B cell (primary cell): ENCODE results near the gene HBZ. TPM values are rescaled to one million over a fixed set of nuclear protein-coding genes. Genes with fewer than 3 reads are reported as not detected.

Experiments used
- ATAC-seq: fragments of 200-7000 bp; cut with Tn5 transposase; one replicate; pipeline ENCODE4 v1.10.0; 2021; ENCODE audit warnings: low read depth, mild to moderate bottlenecking, moderate number of reproducible peaks, moderate library complexity
- CTCF ChIA-PET: fragments of 350-600 bp; sonication (Branson Sonifier 250); formaldehyde crosslinking; loops from one replicate; lab custom pipeline; 2021; ENCODE audit warnings: antibody characterized with exemption, inconsistent platforms; lab: Charles Lee
- POLR2A ChIA-PET: fragments of 350-600 bp; sonication (Branson Sonifier 250); formaldehyde crosslinking; loops from one replicate; lab custom pipeline; 2021; ENCODE audit warnings: antibody characterized with exemption; lab: Charles Lee
- DNase-seq: peaks from one replicate; pipeline ENCODE4 v3.0.0; 2013
- H2AFZ ChIP-seq: 2 replicates; pipeline ENCODE4 v1.6.1; 2012; ENCODE audit warnings: mild to moderate bottlenecking, low read depth, low read length; ENCODE audit not compliant: insufficient read depth, poor library complexity, severe bottlenecking
- H3K27ac ChIP-seq, 2 donors: 1 replicate in 1 of 2; 2 replicates in 1 of 2; pipeline ENCODE4 v1.5.1; 2012 to 2013; ENCODE audit warnings: low read length in 2 of 2, mild to moderate bottlenecking in 2 of 2, moderate library complexity in 1 of 2
- H3K27me3 ChIP-seq, 4 experiments: fragments of 200-600 bp in 1 of 4; sonication (generic) in 1 of 4; replicated peaks in 1 of 4; 1 replicate in 2 of 4; 2 replicates in 2 of 4; pipeline versions ENCODE4 v1.6.1 to v1.7.0; 2013 to 2016; ENCODE audit warnings: low read length in 3 of 4, mild to moderate bottlenecking in 2 of 4, mixed read lengths in 1 of 4, moderate library complexity in 1 of 4; ENCODE audit not compliant: insufficient read depth in 4 of 4, control insufficient read depth in 3 of 4; ENCODE audit errors: control extremely low read depth in 1 of 4
- H3K36me3 ChIP-seq, 2 experiments: replicated peaks in 1 of 2; 1 replicate in 1 of 2; 2 replicates in 1 of 2; pipeline versions ENCODE4 v1.6.1 to v1.7.1; 2013; ENCODE audit warnings: low read length in 1 of 2; ENCODE audit not compliant: insufficient read depth in 2 of 2, control insufficient read depth in 1 of 2; ENCODE audit errors: control extremely low read depth in 1 of 2, extremely low read depth in 1 of 2
- H3K4me1 ChIP-seq, 2 donors: fragments of 200-600 bp in 1 of 2; sonication (generic) in 1 of 2; 1 replicate in 1 of 2; 2 replicates in 1 of 2; pipeline versions ENCODE4 v1.5.1 to v1.6.1; 2013 to 2017; ENCODE audit warnings: low read length in 2 of 2; ENCODE audit not compliant: control insufficient read depth in 2 of 2, insufficient read depth in 2 of 2
- H3K4me2 ChIP-seq: replicated peaks from 2 replicates; pipeline ENCODE3; 2012; ENCODE audit warnings: mild to moderate bottlenecking, low read depth, low read length; ENCODE audit not compliant: poor library complexity, severe bottlenecking
- H3K4me3 ChIP-seq, 5 experiments: fragments of 200-600 bp in 1 of 5; sonication (generic) in 1 of 5; 1 replicate in 3 of 5; 2 replicates in 2 of 5; pipeline versions ENCODE4 v1.5.1 to v1.7.0; 2011 to 2016; ENCODE audit warnings: low read length in 4 of 5, mild to moderate bottlenecking in 4 of 5, low read depth in 2 of 5, control low read depth in 1 of 5, moderate library complexity in 1 of 5; ENCODE audit not compliant: insufficient read depth in 1 of 5; ENCODE audit errors: control extremely low read depth in 1 of 5, extremely low read depth in 1 of 5
- H3K79me2 ChIP-seq: fragments of 200-600 bp; sonication (generic); one replicate; pipeline ENCODE4 v1.6.0; 2016; ENCODE audit warnings: low read length; ENCODE audit not compliant: control insufficient read depth, insufficient read depth
- H3K9ac ChIP-seq: fragments of 200-600 bp; sonication (generic); 2 replicates; pipeline ENCODE4 v1.6.1; 2017; ENCODE audit warnings: mild to moderate bottlenecking, low read length, moderate library complexity
- H3K9me3 ChIP-seq, 3 donors: one replicate each; pipeline versions ENCODE4 v1.6.1 to v1.7.1; 2013; ENCODE audit warnings: low read length in 2 of 3; ENCODE audit not compliant: control insufficient read depth in 2 of 3, insufficient read depth in 1 of 3; ENCODE audit errors: control extremely low read depth in 1 of 3
- H4K20me1 ChIP-seq: 2 replicates; pipeline ENCODE4 v1.6.0; 2012; ENCODE audit warnings: mild to moderate bottlenecking, low read length; ENCODE audit not compliant: insufficient read depth, control insufficient read depth, poor library complexity, severe bottlenecking
- H3K27ac Mint-ChIP-seq: one replicate; pipeline ENCODE4 v1.8.0; 2021; ENCODE audit warnings: mixed read lengths
- H3K27me3 Mint-ChIP-seq: one replicate; pipeline ENCODE4 v1.8.0; 2021; ENCODE audit warnings: mixed read lengths
- H3K4me1 Mint-ChIP-seq: one replicate; pipeline ENCODE4 v1.8.0; 2021; ENCODE audit warnings: mixed read lengths
- H3K4me3 Mint-ChIP-seq: one replicate; pipeline ENCODE4 v1.8.0; 2021; ENCODE audit warnings: mixed read lengths
- H3K9me3 Mint-ChIP-seq: one replicate; pipeline ENCODE4 v1.8.0; 2022; ENCODE audit warnings: mixed read lengths; ENCODE audit not compliant: insufficient read depth
- CTCF ChIP-seq: fragments of 200-600 bp; IDR thresholded peaks from one replicate; pipeline ENCODE4 v1.8.0; 2022; ENCODE audit warnings: antibody characterized with exemption, mild to moderate bottlenecking
- EZH2 ChIP-seq: IDR thresholded peaks from 2 replicates; pipeline ENCODE4 v1.6.1; 2012; ENCODE audit warnings: borderline replicate concordance, low read depth, mild to moderate bottlenecking, moderate library complexity, low read length; ENCODE audit not compliant: insufficient read depth, poor library complexity, severe bottlenecking
- WGBS: methylation state at CpG from one replicate; pipeline ENCODE4 v1.1.5; 2013; ENCODE audit warnings: missing lambda C conversion rate; ENCODE audit not compliant: insufficient coverage; 5-methylcytosine and 5-hydroxymethylcytosine counted together
- intact Hi-C: fragments of 100-400 bp; cut with micrococcal nuclease; formaldehyde crosslinking; loops from one replicate; pipeline ENCODE4 v1.10.0; 2022
- polyA plus RNA-seq: library from polyadenylated mRNA; depleted of rRNA; stranded (reverse); fragments of >200 nt; gene quantifications from 2 replicates; pipeline ENCODE4 v1.2.3, GENCODE V29; 2012
- total RNA-seq, 2 donors: library from RNA; stranded (reverse); fragments of 120-200 nt in 1 of 2; gene quantifications; 1 replicate in 1 of 2; 2 replicates in 1 of 2; pipeline versions ENCODE4 v1.2.3 to v1.2.4, GENCODE V29; 2013 to 2022

The HBZ gene
- total and polyA plus RNA-seq, 2 donors (not counting 1 experiment from before 2014, with no cell fraction given) = not detected

- Mint-ChIP-seq H3K27ac (no peak overlapping the region), H3K9me3 (no peaks in the 10 kb centered on the region), H3K4me3 (no peak overlapping the region), H3K27me3 (peaks cover 22% of the 10 kb centered on the region), H3K4me1 (peaks cover 4% of the 10 kb centered on the region)
- H3K27ac ChIP-seq = no peak overlapping the region
- CTCF ChIA-PET = no interaction called here
- no peaks in the 10 kb centered on the region for H4K20me1 ChIP-seq
- no peak for ATAC-seq
- H3K9me3 ChIP-seq = peaks cover 0 to 7% (median 0%) of the 10 kb centered on the region in 3 donors
- WGBS = 92% methylated on average over 6 of the region's 6 CpGs
- POLR2A ChIA-PET = no interaction called here
- H3K9ac ChIP-seq = no peak overlapping the region
- no peak overlapping the region for H2AFZ ChIP-seq
- no peak for DNase-seq
- no peaks in the 10 kb centered on the region for H3K36me3 ChIP-seq
- peaks cover 0 to 7% (median 0%) of the 10 kb centered on the region in 4 experiments for H3K27me3 ChIP-seq
- intact Hi-C loops = no loop called here
- H3K4me3 ChIP-seq = no peak overlapping the region
- H3K4me2 ChIP-seq = no peak overlapping the region
- H3K79me2 ChIP-seq = peaks cover 2% of the 10 kb centered on the region
- no peaks in the 10 kb centered on the region for H3K4me1 ChIP-seq
- TF ChIP-seq EZH2 (no peak), CTCF (no peak)
Measured at GRCh38 chr16:143047-143446, 9.4 kb upstream of the HBZ start.

- Mint-ChIP-seq H3K9me3 (no peaks in the 10 kb centered on the region), H3K27me3 (peaks cover 24% of the 10 kb centered on the region), H3K4me3 (no peak overlapping the region), H3K4me1 (peaks cover 3% of the 10 kb centered on the region), H3K27ac (no peak overlapping the region)
- Histone ChIP-seq H3K36me3 (no peaks in the 10 kb centered on the region), H3K27ac (no peak overlapping the region), H3K4me2 (no peak overlapping the region), H3K4me1 (no peaks in the 10 kb centered on the region), H4K20me1 (no peaks in the 10 kb centered on the region), H3K4me3 (no peak overlapping the region), H3K9ac (no peak overlapping the region), H3K27me3 (peaks cover 0 to 9% (median 0%) of the 10 kb centered on the region in 4 experiments), H3K9me3 (peaks cover 0 to 7% (median 0%) of the 10 kb centered on the region in 3 donors), H3K79me2 (no peaks in the 10 kb centered on the region), H2AFZ (no peak overlapping the region)
- 72% methylated on average over 6 of the region's 6 CpGs for WGBS
- no peak for ATAC-seq
- DNase-seq = no peak
- TF ChIP-seq CTCF = no peak
- TF ChIP-seq EZH2 = no peak
- CTCF ChIA-PET = no interaction called here
- POLR2A ChIA-PET = no interaction called here
- intact Hi-C loops = no loop called here
Measured at GRCh38 chr16:143456-143855, 9.0 kb upstream of the HBZ start.
